HG03378 (cell line): Measurements from ENCODE around the gene ARSB.
A peak's percentile ranks its signal among the peaks of the same experiment; 100 is the strongest.
"Not testable (repeated sequence)": the region's sequence is repeated elsewhere in the genome, so short reads cannot be mapped to it uniquely, and the experiment has no call there.

Experiments
- ATAC-seq: cut with Tn5 transposase; IDR thresholded peaks from one replicate; pipeline ENCODE4 v1.9.1; 2021; ENCODE audit warnings: mild to moderate bottlenecking, moderate library complexity; ENCODE audit not compliant: unreplicated experiment

The ARSB gene

GRCh38 chr5:78757269-78758053 is 227.6 kb downstream of the ARSB start:
- peak; percentile 43 for ATAC-seq

- peak; percentile 1 for ATAC-seq
Measured at GRCh38 chr5:78756858-78757257, 228.3 kb downstream of the ARSB start.

GRCh38 chr5:78755822-78756429 is 229.2 kb downstream of the ARSB start:
- no peak for ATAC-seq

GRCh38 chr5:78754655-78755054 is 230.5 kb downstream of the ARSB start:
- ATAC-seq: no peak

- ATAC-seq: no peak
Measured at GRCh38 chr5:78753093-78753531, 232.0 kb downstream of the ARSB start.

- ATAC-seq: no peak
Measured at GRCh38 chr5:78751872-78752271, 233.2 kb downstream of the ARSB start.

- no peak for ATAC-seq
Measured at GRCh38 chr5:78750281-78750680, 234.8 kb downstream of the ARSB start.

- ATAC-seq: no peak
Measured at GRCh38 chr5:78747705-78748359, 237.3 kb downstream of the ARSB start.

GRCh38 chr5:78747055-78747454 is 238.1 kb downstream of the ARSB start:
- ATAC-seq: no peak

GRCh38 chr5:78746021-78746770 is 238.9 kb downstream of the ARSB start:
- ATAC-seq: no peak

GRCh38 chr5:78744951-78745534 is 240.1 kb downstream of the ARSB start:
- ATAC-seq: no peak

GRCh38 chr5:78741019-78741418 is 244.1 kb downstream of the ARSB start:
- no peak for ATAC-seq

- no peak for ATAC-seq
Measured at GRCh38 chr5:78738693-78739300, 246.3 kb downstream of the ARSB start.

- no peak for ATAC-seq
Measured at GRCh38 chr5:78738104-78738503, 247.0 kb downstream of the ARSB start.

- no peak for ATAC-seq
Measured at GRCh38 chr5:78735834-78736463, 249.2 kb downstream of the ARSB start.

- no peak for ATAC-seq
Measured at GRCh38 chr5:78734950-78735349, 250.2 kb downstream of the ARSB start.

- ATAC-seq: no peak
Measured at GRCh38 chr5:78734094-78734845, 250.8 kb downstream of the ARSB start.

GRCh38 chr5:78732721-78733120 is 252.4 kb downstream of the ARSB start:
- ATAC-seq: not testable (repeated sequence)

GRCh38 chr5:78731884-78732283 is 253.2 kb downstream of the ARSB start:
- no peak for ATAC-seq
